HepG2 (cell line): ENCODE measurements around the gene TLE5. TPM values are rescaled to one million over a fixed set of nuclear protein-coding genes. Genes with fewer than 3 reads are reported as not detected.

Experiments used
- HMGXB4 ChIP-seq, 2 experiments: sonication (generic) in 1 of 2; formaldehyde crosslinking in 1 of 2; IDR thresholded peaks; 2 replicates each; pipeline versions ENCODE4 v1.4.0 to v1.6.1; 2018 to 2020; ENCODE audit warnings: missing genetic modification reagents in 2 of 2, borderline replicate concordance in 1 of 2, low read depth in 1 of 2, mild to moderate bottlenecking in 1 of 2, missing biosample characterization in 1 of 2
- KDM3A ChIP-seq: IDR thresholded peaks from 2 replicates; pipeline ENCODE4 v1.6.1; 2018; ENCODE audit warnings: low read depth, missing compliant biosample characterization
- KMT2A ChIP-seq: sonication (generic); formaldehyde crosslinking; IDR thresholded peaks from 2 replicates; pipeline ENCODE4 v1.4.0; 2020; ENCODE audit warnings: missing genetic modification reagents
- MED8 ChIP-seq: sonication (generic); formaldehyde crosslinking; IDR thresholded peaks from 2 replicates; pipeline ENCODE4 v1.8.1; 2023; ENCODE audit warnings: mild to moderate bottlenecking, missing genetic modification reagents; ENCODE audit not compliant: insufficient replicate concordance
- MIER3 ChIP-seq: IDR thresholded peaks from 2 replicates; pipeline ENCODE4 v1.6.1; 2016; ENCODE audit warnings: missing compliant biosample characterization, borderline replicate concordance
- MXI1 ChIP-seq: IDR thresholded peaks from 3 replicates; pipeline ENCODE4 v1.6.1; 2012; ENCODE audit warnings: low read depth, low read length, inconsistent platforms, borderline replicate concordance
- PCBP2 ChIP-seq: fragments of 200-400 bp; formaldehyde crosslinking; optimal IDR thresholded peaks from 2 replicates; pipeline ENCODE3; 2018; ENCODE audit warnings: low read length, low read depth; ENCODE audit not compliant: poor library complexity, severe bottlenecking
- RCOR2 ChIP-seq: IDR thresholded peaks from 2 replicates; pipeline ENCODE4 v1.6.1; 2016; ENCODE audit warnings: missing biosample characterization, missing genetic modification reagents
- RFXANK ChIP-seq: IDR thresholded peaks from 2 replicates; pipeline ENCODE4 v1.6.1; 2016
- ZFYVE20 ChIP-seq: sonication (generic); formaldehyde crosslinking; IDR thresholded peaks from 2 replicates; pipeline ENCODE4 v1.8.0; 2023; ENCODE audit warnings: low read depth, mild to moderate bottlenecking, moderate library complexity, missing genetic modification reagents, borderline replicate concordance
- ZMAT3 ChIP-seq: sonication (generic); formaldehyde crosslinking; conservative IDR thresholded peaks from 2 replicates; pipeline ENCODE4 v1.7.0; 2021; ENCODE audit warnings: missing genetic modification reagents
- ZMYM4 ChIP-seq: sonication (generic); formaldehyde crosslinking; IDR thresholded peaks from 2 replicates; pipeline ENCODE4 v1.8.1; 2023; ENCODE audit warnings: mild to moderate bottlenecking, missing genetic modification reagents
- ZNF17 ChIP-seq: sonication (generic); formaldehyde crosslinking; IDR thresholded peaks from 2 replicates; pipeline ENCODE4 v1.5.0; 2020; ENCODE audit warnings: mild to moderate bottlenecking, missing genetic modification reagents
- ZNF296 ChIP-seq: sonication (generic); formaldehyde crosslinking; conservative IDR thresholded peaks from 2 replicates; pipeline ENCODE4 v1.5.0; 2020; ENCODE audit warnings: mild to moderate bottlenecking, missing genetic modification reagents
- ZNF343 ChIP-seq: sonication (generic); formaldehyde crosslinking; IDR thresholded peaks from 2 replicates; pipeline ENCODE4 v1.4.0; 2020; ENCODE audit warnings: mild to moderate bottlenecking, missing genetic modification reagents
- ZNF567 ChIP-seq: sonication (generic); formaldehyde crosslinking; IDR thresholded peaks from 2 replicates; pipeline ENCODE4 v1.8.1; 2023; ENCODE audit warnings: mild to moderate bottlenecking, missing genetic modification reagents, borderline replicate concordance
- ZNF589 ChIP-seq: sonication (generic); formaldehyde crosslinking; conservative IDR thresholded peaks from 2 replicates; pipeline ENCODE4 v1.8.0; 2022; ENCODE audit warnings: mild to moderate bottlenecking, moderate library complexity, missing genetic modification reagents
- ZNF703 ChIP-seq: sonication (generic); formaldehyde crosslinking; IDR thresholded peaks from 2 replicates; pipeline ENCODE4 v1.5.1; 2020; ENCODE audit warnings: missing genetic modification reagents, mild to moderate bottlenecking, moderate library complexity, borderline replicate concordance
- ZSCAN21 ChIP-seq: sonication (generic); formaldehyde crosslinking; IDR thresholded peaks from 2 replicates; pipeline ENCODE4 v1.8.0; 2022; ENCODE audit warnings: mild to moderate bottlenecking, missing genetic modification reagents, moderate library complexity, borderline replicate concordance
- ZSCAN30 ChIP-seq: sonication (generic); formaldehyde crosslinking; IDR thresholded peaks from 2 replicates; pipeline ENCODE4 v1.5.0; 2020; ENCODE audit warnings: mild to moderate bottlenecking, missing genetic modification reagents
- polyA plus RNA-seq, 8 experiments: library from polyadenylated mRNA; depleted of rRNA in 3 of 8; stranded (reverse) in 7 of 8; unstranded in 1 of 8; fragments of >200 nt; fragmentation: Illumina TruSeq in 4 of 8; extraction: Trizol in 4 of 8; gene quantifications; 2 replicates each; pipeline versions ENCODE4 v1.2.1 to v1.2.3, GENCODE V29; 2011 to 2016; ENCODE audit warnings: low read depth in 4 of 8, missing spikeins in 1 of 8, mixed read lengths in 1 of 8; ENCODE audit not compliant: insufficient read depth in 1 of 8
- total RNA-seq, 5 experiments: library from RNA; depleted of rRNA; stranded (reverse); fragments of >200 nt; fragmentation: Illumina TruSeq; extraction: Trizol; gene quantifications; 2 replicates each; pipeline ENCODE4 v1.2.3, GENCODE V29; 2016; ENCODE audit warnings: low read depth in 1 of 5
- TF ChIP-seq, protein P1 (sequence below): sonication (generic); formaldehyde crosslinking; IDR thresholded peaks from 2 replicates; pipeline ENCODE4 v1.4.0; 2020; ENCODE audit warnings: missing genetic modification reagents, mild to moderate bottlenecking, borderline replicate concordance
- TF ChIP-seq, protein P2 (sequence below): sonication (generic); formaldehyde crosslinking; IDR thresholded peaks from 2 replicates; pipeline ENCODE4 v1.4.0; 2020; ENCODE audit warnings: missing genetic modification reagents
- TF ChIP-seq, protein P3 (sequence below): sonication (generic); formaldehyde crosslinking; IDR thresholded peaks from 2 replicates; pipeline ENCODE4 v1.5.1; 2020; ENCODE audit warnings: mild to moderate bottlenecking, missing genetic modification reagents

TLE5 gene
- total and polyA plus RNA-seq, 2 of the 13 experiments (the other 11 are each of a cell fraction or from before 2014, with no cell fraction given), result 62.8 to 189 TPM

GRCh38 chr19:3065675-3066357 is 3.5 kb upstream of the TLE5 start (continued):
- TF ChIP-seq, protein P1, sequence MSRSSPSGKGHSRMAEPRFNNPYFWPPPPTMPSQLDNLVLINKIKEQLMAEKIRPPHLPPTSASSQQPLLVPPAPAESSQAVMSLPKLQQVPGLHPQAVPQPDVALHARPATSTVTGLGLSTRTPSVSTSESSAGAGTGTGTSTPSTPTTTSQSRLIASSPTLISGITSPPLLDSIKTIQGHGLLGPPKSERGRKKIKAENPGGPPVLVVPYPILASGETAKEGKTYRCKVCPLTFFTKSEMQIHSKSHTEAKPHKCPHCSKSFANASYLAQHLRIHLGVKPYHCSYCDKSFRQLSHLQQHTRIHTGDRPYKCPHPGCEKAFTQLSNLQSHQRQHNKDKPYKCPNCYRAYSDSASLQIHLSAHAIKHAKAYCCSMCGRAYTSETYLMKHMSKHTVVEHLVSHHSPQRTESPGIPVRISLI (CRISPR knock-in tag), result peak; percentile 67; the same call in 1 of the 2 replicates
- TF ChIP-seq ZNF296 (CRISPR knock-in tag), result no peak
- TF ChIP-seq, protein P2, sequence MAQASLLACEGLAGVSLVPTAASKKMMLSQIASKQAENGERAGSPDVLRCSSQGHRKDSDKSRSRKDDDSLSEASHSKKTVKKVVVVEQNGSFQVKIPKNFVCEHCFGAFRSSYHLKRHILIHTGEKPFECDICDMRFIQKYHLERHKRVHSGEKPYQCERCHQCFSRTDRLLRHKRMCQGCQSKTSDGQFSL (CRISPR knock-in tag), result 0 out of 2 replicates have a peak, but pooled peaks have one; percentile 59
- TF ChIP-seq RCOR2, result peak; percentile 63; the same call in 1 of the 2 replicates
- no peak for TF ChIP-seq ZNF703 (CRISPR knock-in tag)
- 0 out of 2 replicates have a peak, but pooled peaks have one; percentile 55 for TF ChIP-seq ZMAT3 (CRISPR knock-in tag)
- TF ChIP-seq ZNF17 (CRISPR knock-in tag), result no peak
- TF ChIP-seq MXI1, result no peak
- TF ChIP-seq ZFYVE20 (CRISPR knock-in tag), result no peak
- TF ChIP-seq, protein P3, sequence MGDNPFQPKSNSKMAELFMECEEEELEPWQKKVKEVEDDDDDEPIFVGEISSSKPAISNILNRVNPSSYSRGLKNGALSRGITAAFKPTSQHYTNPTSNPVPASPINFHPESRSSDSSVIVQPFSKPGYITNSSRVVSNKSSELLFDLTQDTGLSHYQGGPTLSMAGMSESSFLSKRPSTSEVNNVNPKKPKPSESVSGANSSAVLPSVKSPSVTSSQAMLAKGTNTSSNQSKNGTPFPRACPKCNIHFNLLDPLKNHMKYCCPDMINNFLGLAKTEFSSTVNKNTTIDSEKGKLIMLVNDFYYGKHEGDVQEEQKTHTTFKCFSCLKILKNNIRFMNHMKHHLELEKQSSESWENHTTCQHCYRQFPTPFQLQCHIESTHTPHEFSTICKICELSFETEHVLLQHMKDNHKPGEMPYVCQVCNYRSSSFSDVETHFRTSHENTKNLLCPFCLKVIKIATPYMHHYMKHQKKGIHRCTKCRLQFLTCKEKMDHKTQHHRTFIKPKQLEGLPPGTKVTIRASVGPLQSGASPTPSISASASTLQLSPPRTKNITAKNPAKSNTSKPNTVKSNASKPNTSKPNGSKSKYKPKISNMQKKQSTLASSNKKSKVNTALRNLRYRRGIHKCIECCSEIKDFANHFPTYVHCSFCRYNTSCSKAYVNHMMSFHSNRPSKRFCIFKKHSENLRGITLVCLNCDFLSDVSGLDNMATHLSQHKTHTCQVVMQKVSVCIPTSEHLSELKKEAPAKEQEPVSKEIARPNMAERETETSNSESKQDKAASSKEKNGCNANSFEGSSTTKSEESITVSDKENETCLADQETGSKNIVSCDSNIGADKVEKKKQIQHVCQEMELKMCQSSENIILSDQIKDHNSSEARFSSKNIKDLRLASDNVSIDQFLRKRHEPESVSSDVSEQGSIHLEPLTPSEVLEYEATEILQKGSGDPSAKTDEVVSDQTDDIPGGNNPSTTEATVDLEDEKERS (CRISPR knock-in tag), result no peak
- TF ChIP-seq ZNF343 (CRISPR knock-in tag), result no peak
- no peak for TF ChIP-seq ZSCAN30 (CRISPR knock-in tag)
- no peak for TF ChIP-seq PCBP2
- TF ChIP-seq HMGXB4 (CRISPR knock-in tag; IDR thresholded peaks at IDR 0.05; ENCODE audit: borderline replicate concordance in 1 of 2, low read depth in 1 of 2), result peak in 1 of 2 experiments; percentile 65; a peak in 1 of 4 replicates
- TF ChIP-seq MED8 (CRISPR knock-in tag), result peak; percentile 64
- TF ChIP-seq MIER3 (CRISPR knock-in tag), result no peak
- peak; percentile 38; the same call in 1 of the 2 replicates for TF ChIP-seq ZMYM4 (CRISPR knock-in tag)
- TF ChIP-seq RFXANK, result peak; percentile 39; the same call in 1 of the 2 replicates
- peak; percentile 61; the same call in 1 of the 2 replicates for TF ChIP-seq KDM3A (CRISPR knock-in tag)
- TF ChIP-seq ZNF567 (CRISPR knock-in tag), result 0 out of 2 replicates have a peak, but pooled peaks have one; percentile 68
- TF ChIP-seq ZNF589 (CRISPR knock-in tag), result 0 out of 2 replicates have a peak, but pooled peaks have one; percentile 32
- peak; percentile 40; the same call in 1 of the 2 replicates for TF ChIP-seq ZSCAN21 (CRISPR knock-in tag)
- TF ChIP-seq KMT2A (CRISPR knock-in tag), result no peak
